Fibroblast of lung (primary cell): Measurements from ENCODE around the gene WWTR1. TPM values are rescaled to one million over a fixed set of nuclear protein-coding genes. Genes with fewer than 3 reads are reported as not detected.

Experiments
- DNase-seq, 2 donors: peaks; one replicate each; pipeline versions ENCODE4 v3.0.0 to v3.0.0-alpha.2; 2010; ENCODE audit warnings: low read depth in 2 of 2
- H2AFZ ChIP-seq: 2 replicates; pipeline ENCODE4 v1.5.1; 2012; ENCODE audit warnings: low read length, control low read depth, inconsistent platforms
- H3K27ac ChIP-seq: 2 replicates; pipeline ENCODE4 v1.5.1; 2011; ENCODE audit warnings: low read length, control low read depth; ENCODE audit not compliant: insufficient read depth
- H3K27me3 ChIP-seq: 2 replicates; pipeline ENCODE4 v1.5.1; 2011; ENCODE audit warnings: mild to moderate bottlenecking, low read length; ENCODE audit not compliant: control insufficient read depth, insufficient read depth
- H3K36me3 ChIP-seq: 2 replicates; pipeline ENCODE4 v1.5.1; 2011; ENCODE audit warnings: low read length; ENCODE audit not compliant: control insufficient read depth, insufficient read depth
- H3K4me1 ChIP-seq: 2 replicates; pipeline ENCODE4 v1.5.1; 2011; ENCODE audit warnings: low read length; ENCODE audit not compliant: control insufficient read depth, insufficient read depth; ENCODE audit errors: extremely low read depth
- H3K4me2 ChIP-seq: 2 replicates; pipeline ENCODE4 v1.5.1; 2011; ENCODE audit warnings: low read length, control low read depth; ENCODE audit not compliant: insufficient read depth; ENCODE audit errors: extremely low read depth
- H3K4me3 ChIP-seq, 4 experiments: fragments of 200-600 bp in 1 of 4; sonication (generic) in 1 of 4; replicated peaks in 1 of 4; 2 replicates each; pipeline ENCODE4 v1.5.1; 2011 to 2016; ENCODE audit warnings: low read length in 4 of 4, low read depth in 3 of 4, mild to moderate bottlenecking in 3 of 4, control low read depth in 2 of 4, inconsistent platforms in 1 of 4, mixed read lengths in 1 of 4; ENCODE audit not compliant: insufficient read depth in 1 of 4; ENCODE audit errors: control extremely low read depth in 1 of 4
- H3K79me2 ChIP-seq: 2 replicates; pipeline ENCODE4 v1.5.1; 2012; ENCODE audit warnings: mild to moderate bottlenecking, low read length, inconsistent platforms; ENCODE audit not compliant: control insufficient read depth, insufficient read depth
- H3K9ac ChIP-seq: 2 replicates; pipeline ENCODE4 v1.5.1; 2011; ENCODE audit warnings: mild to moderate bottlenecking, low read length, control low read depth; ENCODE audit not compliant: insufficient read depth
- H3K9me3 ChIP-seq: 2 replicates; pipeline ENCODE4 v1.5.1; 2012; ENCODE audit warnings: low read depth, low read length; ENCODE audit not compliant: control insufficient read depth, insufficient read depth
- H4K20me1 ChIP-seq: 2 replicates; pipeline ENCODE4 v1.5.1; 2011; ENCODE audit warnings: low read length; ENCODE audit not compliant: control insufficient read depth, insufficient read depth; ENCODE audit errors: extremely low read depth
- EZH2 ChIP-seq: IDR thresholded peaks from 2 replicates; pipeline ENCODE4 v1.5.1; 2012; ENCODE audit warnings: low read length, control low read depth, mild to moderate bottlenecking; ENCODE audit errors: missing control alignments
- polyA plus RNA-seq, 2 donors: library from polyadenylated mRNA; depleted of rRNA in 1 of 2; stranded (reverse) in 1 of 2; unstranded in 1 of 2; fragments of >200 nt; gene quantifications; 2 replicates each; pipeline ENCODE4 v1.2.1, GENCODE V29; 2011 to 2012; ENCODE audit warnings: missing spikeins in 1 of 2
- total RNA-seq: library from RNA; depleted of rRNA; stranded (reverse); fragments of >200 nt; gene quantifications from 2 replicates; pipeline ENCODE4 v1.2.1, GENCODE V29; 2014
- TF ChIP-seq, protein P1 (sequence below), 2 donors: IDR thresholded peaks in 1 of 2; conservative IDR thresholded peaks in 1 of 2; 1 replicate in 1 of 2; 2 replicates in 1 of 2; pipeline ENCODE4 v1.5.1; 2011 to 2012; ENCODE audit warnings: low read length in 2 of 2, control low read depth in 1 of 2, inconsistent platforms in 1 of 2, low read depth in 1 of 2, mild to moderate bottlenecking in 1 of 2

Gene WWTR1
- total and polyA plus RNA-seq, 2 donors (not counting 1 experiment from before 2014, with no cell fraction given), result 13.7 to 71.5 TPM

DNA sequence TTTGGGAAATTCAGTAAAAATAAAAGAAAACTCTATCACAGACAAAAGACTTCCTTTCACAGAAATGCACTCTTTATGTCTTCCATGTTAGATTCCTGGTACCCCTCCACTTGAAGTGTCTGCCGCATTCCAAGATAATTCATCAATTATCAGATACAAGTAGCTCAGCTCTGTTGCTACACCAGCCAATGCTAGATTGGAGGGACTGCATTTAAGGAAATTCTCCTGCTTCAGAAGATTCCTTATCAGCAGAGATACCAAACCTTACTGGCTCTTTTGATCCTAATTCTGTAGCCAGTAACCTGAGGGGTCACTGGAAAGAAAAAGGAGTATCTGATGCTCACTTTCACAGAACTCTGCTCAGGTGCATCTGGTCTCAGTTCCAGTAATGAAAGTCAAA lies 119.5 kb downstream of the WWTR1 start:
- Histone ChIP-seq H3K4me2 (no peak overlapping the region), H3K9ac (no peak overlapping the region), H3K27me3 (no peaks in the 10 kb centered on the region), H3K9me3 (no peaks in the 10 kb centered on the region), H3K27ac (no peak overlapping the region), H3K4me3 (no peak overlapping the region), H3K4me1 (peaks cover 18% of the 10 kb centered on the region), H3K79me2 (peaks cover 30% of the 10 kb centered on the region), H3K36me3 (peaks cover 3% of the 10 kb centered on the region), H4K20me1 (no peaks in the 10 kb centered on the region), H2AFZ (no peak overlapping the region)
- DNase-seq, result no peak
- TF ChIP-seq EZH2, result no peak
- TF ChIP-seq, protein P1, sequence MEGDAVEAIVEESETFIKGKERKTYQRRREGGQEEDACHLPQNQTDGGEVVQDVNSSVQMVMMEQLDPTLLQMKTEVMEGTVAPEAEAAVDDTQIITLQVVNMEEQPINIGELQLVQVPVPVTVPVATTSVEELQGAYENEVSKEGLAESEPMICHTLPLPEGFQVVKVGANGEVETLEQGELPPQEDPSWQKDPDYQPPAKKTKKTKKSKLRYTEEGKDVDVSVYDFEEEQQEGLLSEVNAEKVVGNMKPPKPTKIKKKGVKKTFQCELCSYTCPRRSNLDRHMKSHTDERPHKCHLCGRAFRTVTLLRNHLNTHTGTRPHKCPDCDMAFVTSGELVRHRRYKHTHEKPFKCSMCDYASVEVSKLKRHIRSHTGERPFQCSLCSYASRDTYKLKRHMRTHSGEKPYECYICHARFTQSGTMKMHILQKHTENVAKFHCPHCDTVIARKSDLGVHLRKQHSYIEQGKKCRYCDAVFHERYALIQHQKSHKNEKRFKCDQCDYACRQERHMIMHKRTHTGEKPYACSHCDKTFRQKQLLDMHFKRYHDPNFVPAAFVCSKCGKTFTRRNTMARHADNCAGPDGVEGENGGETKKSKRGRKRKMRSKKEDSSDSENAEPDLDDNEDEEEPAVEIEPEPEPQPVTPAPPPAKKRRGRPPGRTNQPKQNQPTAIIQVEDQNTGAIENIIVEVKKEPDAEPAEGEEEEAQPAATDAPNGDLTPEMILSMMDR (conservative IDR thresholded peaks at IDR 0.05 in 1 of 2, IDR thresholded peaks at IDR 0.05 in 1 of 2; ENCODE audit: low read depth in 1 of 2, low read length in 2 of 2), result no peak

DNA sequence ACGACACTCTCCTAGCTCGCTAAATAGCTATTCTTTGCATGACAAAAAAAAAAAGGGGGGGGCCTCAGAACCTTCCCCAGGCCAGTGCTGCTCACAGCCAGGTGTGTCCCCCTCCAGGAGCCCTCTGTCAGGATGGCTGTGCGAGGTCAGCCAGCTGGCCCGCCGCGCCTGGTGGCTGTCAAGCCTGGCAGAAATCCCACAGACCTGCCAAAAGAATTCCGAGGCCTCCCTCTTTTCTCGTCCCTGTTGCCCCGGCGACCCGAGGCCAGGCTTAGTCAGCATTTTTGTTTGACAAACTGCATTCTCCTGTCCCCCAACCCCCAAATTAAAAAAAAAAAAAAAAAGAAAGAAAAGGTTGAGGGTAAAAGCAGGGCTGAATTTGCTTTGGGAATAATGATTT lies 121.4 kb downstream of the WWTR1 start:
- Histone ChIP-seq H3K4me3 (no peak overlapping the region), H3K4me1 (peaks cover 23% of the 10 kb centered on the region), H3K9ac (no peak overlapping the region), H3K36me3 (no peaks in the 10 kb centered on the region), H3K9me3 (no peaks in the 10 kb centered on the region), H3K4me2 (peak overlapping the region; percentile 66), H2AFZ (no peak overlapping the region), H3K27ac (no peak overlapping the region), H3K27me3 (no peaks in the 10 kb centered on the region), H3K79me2 (peaks cover 36% of the 10 kb centered on the region), H4K20me1 (no peaks in the 10 kb centered on the region)
- TF ChIP-seq, protein P1 (conservative IDR thresholded peaks at IDR 0.05 in 1 of 2, IDR thresholded peaks at IDR 0.05 in 1 of 2; ENCODE audit: low read depth in 1 of 2, low read length in 2 of 2), result no peak
- no peak for TF ChIP-seq EZH2
- DNase-seq, result peak; percentile 39 to 76

DNA sequence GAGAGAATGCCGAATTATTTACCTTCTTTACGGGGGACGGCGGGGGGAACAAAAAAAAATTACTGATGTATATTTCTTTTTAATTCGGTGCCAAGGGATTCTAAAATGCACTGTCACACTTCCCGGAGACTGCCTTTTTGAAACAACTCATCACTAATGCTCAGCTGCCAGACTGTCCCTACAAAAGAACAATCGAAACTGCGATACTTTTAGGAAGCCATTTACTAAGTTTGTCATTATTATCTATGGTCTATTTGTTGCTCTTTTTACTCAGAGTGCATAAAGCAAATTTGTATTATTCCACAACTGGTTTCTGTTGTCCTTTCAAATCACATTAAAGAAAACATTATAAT lies 122.5 kb downstream of the WWTR1 start:
- Histone ChIP-seq H3K79me2 (peaks cover 36% of the 10 kb centered on the region), H3K9me3 (no peaks in the 10 kb centered on the region), H3K27me3 (no peaks in the 10 kb centered on the region), H3K9ac (no peak overlapping the region), H3K4me1 (peaks cover 21% of the 10 kb centered on the region), H3K36me3 (no peaks in the 10 kb centered on the region), H3K27ac (peak overlapping the region; percentile 60), H3K4me3 (peak overlapping the region in 3 of 4 experiments; percentile 2 to 27 (median 3)), H2AFZ (no peak overlapping the region), H4K20me1 (no peaks in the 10 kb centered on the region), H3K4me2 (peak overlapping the region; percentile 75)
- TF ChIP-seq, protein P1 (conservative IDR thresholded peaks at IDR 0.05 in 1 of 2, IDR thresholded peaks at IDR 0.05 in 1 of 2; ENCODE audit: low read depth in 1 of 2, low read length in 2 of 2), result no peak
- no peak for TF ChIP-seq EZH2
- no peak for DNase-seq
